H1 (cell line): ENCODE measurements around the gene PAQR5.

Experiments
- ATF3 ChIP-seq: IDR thresholded peaks from 2 replicates; pipeline ENCODE4 v1.6.1; 2011; ENCODE audit warnings: low read depth, mild to moderate bottlenecking, low read length; ENCODE audit not compliant: insufficient read depth
- CTCF ChIP-seq, 3 experiments: IDR thresholded peaks; 1 replicate in 2 of 3; 2 replicates in 1 of 3; pipeline versions ENCODE4 v1.5.1 to v1.6.1; 2011; ENCODE audit warnings: low read length in 3 of 3, mild to moderate bottlenecking in 3 of 3, inconsistent platforms in 2 of 3, low read depth in 1 of 3, moderate library complexity in 1 of 3; ENCODE audit not compliant: insufficient read depth in 1 of 3; ENCODE audit errors: control extremely low read depth in 1 of 3
- EP300 ChIP-seq, 2 experiments: IDR thresholded peaks; 1 replicate in 1 of 2; 2 replicates in 1 of 2; pipeline ENCODE4 v1.6.1; 2011 to 2012; ENCODE audit warnings: low read depth in 2 of 2, low read length in 2 of 2, mild to moderate bottlenecking in 2 of 2, borderline replicate concordance in 1 of 2, inconsistent platforms in 1 of 2, moderate library complexity in 1 of 2
- HDAC2 ChIP-seq, 2 experiments: fragments of 300-600 bp in 1 of 2; sonication (generic) in 1 of 2; IDR thresholded peaks; 2 replicates each; pipeline ENCODE4 v1.6.1; 2011 to 2012; ENCODE audit warnings: low read depth in 2 of 2, low read length in 2 of 2, mild to moderate bottlenecking in 2 of 2, moderate library complexity in 2 of 2, borderline replicate concordance in 1 of 2, inconsistent platforms in 1 of 2
- KDM4A ChIP-seq: IDR thresholded peaks from one replicate; pipeline ENCODE4 v1.7.1; 2012; ENCODE audit warnings: low read depth, mild to moderate bottlenecking, moderate library complexity, low read length, inconsistent platforms; ENCODE audit not compliant: severe bottlenecking
- MAFK ChIP-seq: IDR thresholded peaks from 2 replicates; pipeline ENCODE4 v1.6.1; 2012; ENCODE audit warnings: low read depth, mild to moderate bottlenecking, improper control_type of control experiment, low read length
- MAX ChIP-seq: IDR thresholded peaks from 2 replicates; pipeline ENCODE4 v1.6.1; 2012; ENCODE audit warnings: inconsistent platforms
- POLR2A ChIP-seq, 2 experiments: IDR thresholded peaks; 1 replicate in 1 of 2; 2 replicates in 1 of 2; pipeline ENCODE4 v1.6.1; 2011; ENCODE audit warnings: low read depth in 2 of 2, low read length in 2 of 2, mild to moderate bottlenecking in 2 of 2; ENCODE audit errors: control extremely low read depth in 1 of 2
- POLR2AphosphoS5 ChIP-seq: IDR thresholded peaks from 2 replicates; pipeline ENCODE4 v1.6.1; 2011; ENCODE audit warnings: low read depth, low read length
- ZNF274 ChIP-seq: IDR thresholded peaks from 2 replicates; pipeline ENCODE4 v1.7.0; 2012; ENCODE audit warnings: low read length, borderline replicate concordance; ENCODE audit errors: extremely low read depth

GRCh38 chr15:69319384-69320375, 21.0 kb downstream of the PAQR5 start:
- TF ChIP-seq MAX (no peak), MAFK (no peak), POLR2A (IDR thresholded peaks at IDR 0.05; ENCODE audit: control extremely low read depth in 1 of 2, low read depth in 2 of 2, low read length in 2 of 2) (no peak), CTCF (IDR thresholded peaks at IDR 0.05; ENCODE audit: control extremely low read depth in 1 of 3, insufficient read depth in 1 of 3, low read depth in 1 of 3, low read length in 3 of 3) (no peak), POLR2AphosphoS5 (no peak), HDAC2 (IDR thresholded peaks at IDR 0.05; ENCODE audit: borderline replicate concordance in 1 of 2, low read depth in 2 of 2, low read length in 2 of 2) (no peak), ATF3 (no peak), KDM4A (no peak), EP300 (IDR thresholded peaks at IDR 0.05; ENCODE audit: borderline replicate concordance in 1 of 2, low read depth in 2 of 2, low read length in 2 of 2) (no peak), ZNF274 (no peak)
